ENCODE results near the gene EP300.
"Not testable (repeated sequence)": the region's sequence is repeated elsewhere in the genome, so short reads cannot be mapped to it uniquely, and the experiment has no call there.

The EP300 gene

DNA sequence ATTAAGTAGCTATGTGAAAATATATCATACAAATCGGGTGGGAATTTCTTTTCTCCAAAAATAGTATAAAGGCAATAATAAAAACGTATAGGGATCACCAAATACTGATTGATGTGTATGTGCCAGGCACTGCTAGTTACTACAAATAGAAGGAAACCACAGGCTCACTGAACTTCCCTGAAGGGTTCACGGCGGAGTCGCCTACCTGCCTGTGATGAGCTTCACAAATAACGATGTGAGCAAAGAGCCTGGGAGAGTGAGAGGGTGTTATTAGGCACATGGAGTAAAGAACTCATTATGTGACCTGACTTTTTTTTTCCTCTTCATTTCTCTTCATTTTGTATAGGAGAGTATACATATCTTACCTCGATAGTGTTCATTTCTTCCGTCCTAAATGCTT lies 76.8 kb downstream of the EP300 start:
- no peak for DNase-seq

DNA sequence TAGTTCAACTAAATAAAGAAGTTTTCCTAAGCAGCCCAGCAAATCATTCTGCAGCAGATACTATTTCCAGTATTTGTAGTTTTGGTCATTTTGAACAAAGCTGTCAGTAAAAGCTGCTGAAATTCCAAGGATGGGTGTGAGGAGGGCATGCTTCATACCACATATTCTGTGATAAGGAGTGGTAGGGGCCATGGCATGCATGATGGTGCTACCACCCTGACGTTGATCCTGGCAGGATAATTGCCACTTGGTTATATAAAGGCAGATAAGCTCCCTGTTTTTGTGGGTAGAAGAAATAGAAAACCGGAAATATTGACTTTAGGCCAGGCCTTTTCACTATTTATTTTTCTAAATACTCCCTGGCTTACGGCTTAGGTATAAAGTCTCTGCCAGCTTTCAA lies 79.6 kb downstream of the EP300 start:
- no peak for DNase-seq

- DNase-seq = no peak
Observed at GRCh38 chr22:41175546-41175945, 83.2 kb downstream of the EP300 start.

DNA sequence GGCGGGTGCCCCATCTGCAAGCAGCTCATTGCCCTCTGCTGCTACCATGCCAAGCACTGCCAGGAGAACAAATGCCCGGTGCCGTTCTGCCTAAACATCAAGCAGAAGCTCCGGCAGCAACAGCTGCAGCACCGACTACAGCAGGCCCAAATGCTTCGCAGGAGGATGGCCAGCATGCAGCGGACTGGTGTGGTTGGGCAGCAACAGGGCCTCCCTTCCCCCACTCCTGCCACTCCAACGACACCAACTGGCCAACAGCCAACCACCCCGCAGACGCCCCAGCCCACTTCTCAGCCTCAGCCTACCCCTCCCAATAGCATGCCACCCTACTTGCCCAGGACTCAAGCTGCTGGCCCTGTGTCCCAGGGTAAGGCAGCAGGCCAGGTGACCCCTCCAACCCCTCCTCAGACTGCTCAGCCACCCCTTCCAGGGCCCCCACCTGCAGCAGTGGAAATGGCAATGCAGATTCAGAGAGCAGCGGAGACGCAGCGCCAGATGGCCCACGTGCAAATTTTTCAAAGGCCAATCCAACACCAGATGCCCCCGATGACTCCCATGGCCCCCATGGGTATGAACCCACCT lies 84.7 kb downstream of the EP300 start:
- DNase-seq = no peak

DNA sequence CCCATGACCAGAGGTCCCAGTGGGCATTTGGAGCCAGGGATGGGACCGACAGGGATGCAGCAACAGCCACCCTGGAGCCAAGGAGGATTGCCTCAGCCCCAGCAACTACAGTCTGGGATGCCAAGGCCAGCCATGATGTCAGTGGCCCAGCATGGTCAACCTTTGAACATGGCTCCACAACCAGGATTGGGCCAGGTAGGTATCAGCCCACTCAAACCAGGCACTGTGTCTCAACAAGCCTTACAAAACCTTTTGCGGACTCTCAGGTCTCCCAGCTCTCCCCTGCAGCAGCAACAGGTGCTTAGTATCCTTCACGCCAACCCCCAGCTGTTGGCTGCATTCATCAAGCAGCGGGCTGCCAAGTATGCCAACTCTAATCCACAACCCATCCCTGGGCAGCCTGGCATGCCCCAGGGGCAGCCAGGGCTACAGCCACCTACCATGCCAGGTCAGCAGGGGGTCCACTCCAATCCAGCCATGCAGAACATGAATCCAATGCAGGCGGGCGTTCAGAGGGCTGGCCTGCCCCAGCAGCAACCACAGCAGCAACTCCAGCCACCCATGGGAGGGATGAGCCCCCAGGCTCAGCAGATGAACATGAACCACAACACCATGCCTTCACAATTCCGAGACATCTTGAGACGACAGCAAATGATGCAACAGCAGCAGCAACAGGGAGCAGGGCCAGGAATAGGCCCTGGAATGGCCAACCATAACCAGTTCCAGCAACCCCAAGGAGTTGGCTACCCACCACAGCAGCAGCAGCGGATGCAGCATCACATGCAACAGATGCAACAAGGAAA lies 85.4 kb downstream of the EP300 start:
- DNase-seq = no peak

DNA sequence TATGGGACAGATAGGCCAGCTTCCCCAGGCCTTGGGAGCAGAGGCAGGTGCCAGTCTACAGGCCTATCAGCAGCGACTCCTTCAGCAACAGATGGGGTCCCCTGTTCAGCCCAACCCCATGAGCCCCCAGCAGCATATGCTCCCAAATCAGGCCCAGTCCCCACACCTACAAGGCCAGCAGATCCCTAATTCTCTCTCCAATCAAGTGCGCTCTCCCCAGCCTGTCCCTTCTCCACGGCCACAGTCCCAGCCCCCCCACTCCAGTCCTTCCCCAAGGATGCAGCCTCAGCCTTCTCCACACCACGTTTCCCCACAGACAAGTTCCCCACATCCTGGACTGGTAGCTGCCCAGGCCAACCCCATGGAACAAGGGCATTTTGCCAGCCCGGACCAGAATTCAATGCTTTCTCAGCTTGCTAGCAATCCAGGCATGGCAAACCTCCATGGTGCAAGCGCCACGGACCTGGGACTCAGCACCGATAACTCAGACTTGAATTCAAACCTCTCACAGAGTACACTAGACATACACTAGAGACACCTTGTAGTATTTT lies 86.1 kb downstream of the EP300 start:
- DNase-seq = no peak

- DNase-seq = not testable (repeated sequence)
Observed at GRCh38 chr22:41180362-41180761, 88.0 kb downstream of the EP300 start.

- DNase-seq = no peak
Observed at GRCh38 chr22:41180926-41181325, 88.5 kb downstream of the EP300 start.

DNA sequence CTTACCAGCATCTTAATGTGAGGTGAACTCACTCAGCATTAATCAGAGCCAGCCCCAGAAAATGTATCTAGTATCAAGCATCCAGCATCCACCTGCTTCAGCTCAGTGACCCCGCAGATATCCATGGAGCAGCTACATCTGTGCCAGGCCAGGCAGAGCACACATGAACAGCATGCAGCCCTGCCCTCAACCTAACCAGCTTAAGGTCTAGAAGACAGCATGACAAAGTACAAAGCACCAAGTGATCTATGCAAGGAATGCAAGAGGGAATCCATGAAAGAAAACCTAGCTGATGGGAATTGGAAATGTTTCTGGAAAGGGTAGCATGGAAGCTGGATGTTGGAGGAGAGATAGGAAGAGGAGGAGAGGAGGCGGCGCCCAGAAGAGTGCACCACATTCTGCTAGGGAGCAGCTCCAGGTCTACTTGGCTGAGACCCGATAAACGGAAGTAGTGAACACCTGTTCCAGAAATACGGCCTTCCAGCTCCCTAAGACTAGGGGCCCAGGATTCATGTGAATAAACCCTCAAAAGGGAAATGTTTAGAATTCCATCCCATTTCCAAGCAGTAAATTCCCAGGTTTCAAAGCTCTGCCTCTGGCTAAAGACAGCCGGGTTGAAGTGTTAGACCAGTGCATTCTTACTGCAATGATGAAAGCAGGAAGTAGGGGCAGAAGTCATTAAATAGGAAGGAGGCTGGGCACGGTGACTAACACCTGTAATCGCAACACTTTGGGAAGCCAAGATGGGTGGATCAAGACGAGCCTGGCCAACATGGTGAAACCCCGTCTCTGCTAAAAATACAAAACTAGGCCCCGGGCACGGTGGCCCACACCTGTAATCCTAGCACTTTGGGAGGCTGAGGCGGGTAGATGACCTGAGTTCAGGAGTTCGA lies 89.2 kb downstream of the EP300 start:
- DNase-seq = no peak

DNA sequence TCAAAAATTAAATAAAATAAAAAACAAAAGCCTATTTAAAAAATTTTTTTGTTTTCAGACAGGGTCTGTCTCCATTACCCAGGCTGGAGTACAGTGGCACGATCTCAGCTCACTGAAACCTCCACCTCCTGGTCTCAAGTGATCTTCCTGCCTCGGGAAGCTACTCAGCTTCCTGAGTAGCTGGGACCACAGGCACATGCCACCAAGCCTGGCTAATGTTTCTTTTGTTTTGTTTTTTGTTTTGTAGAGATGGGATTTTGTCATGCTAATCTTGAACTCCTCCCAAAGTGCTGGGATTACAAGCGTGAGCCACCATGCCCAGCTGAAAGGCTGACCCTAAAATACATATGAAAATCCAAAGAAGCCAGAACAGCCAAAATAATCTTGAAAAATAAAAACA lies 92.3 kb downstream of the EP300 start:
- no peak for DNase-seq

DNA sequence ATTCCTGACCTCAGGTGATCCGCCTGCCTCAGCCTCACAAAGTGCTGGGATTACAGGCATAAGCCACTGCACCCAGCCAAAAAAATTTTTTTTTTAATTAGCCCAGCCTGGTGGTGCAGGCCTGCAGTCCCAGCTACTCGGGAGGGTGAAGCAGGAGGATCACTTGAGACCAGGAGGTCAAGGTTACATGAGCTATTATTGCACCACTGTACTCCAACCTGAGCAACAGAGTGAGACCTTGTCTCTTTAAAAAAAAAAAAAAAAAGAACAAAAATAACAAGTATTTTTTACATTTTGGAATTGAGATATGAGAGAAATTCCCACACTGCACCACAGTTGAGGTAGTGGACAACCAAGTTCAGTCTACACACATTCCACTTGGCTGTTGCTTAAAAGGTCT lies 99.1 kb downstream of the EP300 start:
- DNase-seq = no peak

- DNase-seq = no peak
Observed at GRCh38 chr22:41193829-41194228, 101.4 kb downstream of the EP300 start.

DNA sequence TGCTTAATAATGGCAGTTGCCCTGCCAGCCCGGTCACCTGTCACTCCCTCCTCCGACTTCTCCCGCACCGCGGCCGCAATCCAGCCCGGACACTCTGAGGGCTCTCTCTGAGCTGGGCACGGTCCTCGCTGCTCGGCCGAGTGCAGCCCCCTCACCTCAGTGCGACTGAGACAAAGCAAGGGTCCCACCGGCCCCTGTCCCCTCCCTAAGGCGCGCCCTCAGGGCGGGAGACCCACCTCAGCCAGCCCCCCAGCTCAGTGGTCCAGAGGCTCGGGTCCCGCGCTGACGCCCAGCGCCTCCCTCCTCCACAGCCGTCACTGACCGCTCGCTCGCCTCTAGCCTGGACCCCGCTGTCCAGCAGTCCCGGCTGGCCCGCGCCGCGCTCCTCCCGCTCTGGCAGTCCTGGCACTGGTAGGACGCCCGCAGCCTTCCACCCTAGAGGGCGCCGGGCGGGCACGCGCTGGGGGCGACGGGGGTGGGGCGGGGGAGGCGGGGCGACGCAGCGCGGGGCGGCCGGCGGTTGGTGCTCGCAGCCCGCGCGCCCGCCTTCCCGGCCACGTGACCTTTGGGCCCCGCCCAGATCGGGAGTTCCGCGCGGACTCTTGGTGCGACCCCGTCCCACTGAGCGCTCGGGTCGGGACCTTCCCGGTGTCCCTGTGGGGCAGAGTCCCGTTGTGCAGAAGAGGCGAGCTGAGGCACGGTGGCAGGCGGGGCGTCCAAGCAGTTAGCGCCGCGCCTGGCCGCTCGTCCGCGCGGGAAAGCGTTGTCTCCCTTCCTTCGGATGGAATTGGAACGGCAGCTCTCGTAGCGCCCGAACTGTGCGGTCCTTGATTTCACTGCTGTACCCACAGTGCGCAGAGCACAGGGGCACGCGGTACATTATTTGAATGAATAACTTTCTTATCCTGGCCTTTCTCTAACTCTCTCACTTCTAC lies 104.9 kb downstream of the EP300 start:
- peak; percentile 84 for DNase-seq

DNA sequence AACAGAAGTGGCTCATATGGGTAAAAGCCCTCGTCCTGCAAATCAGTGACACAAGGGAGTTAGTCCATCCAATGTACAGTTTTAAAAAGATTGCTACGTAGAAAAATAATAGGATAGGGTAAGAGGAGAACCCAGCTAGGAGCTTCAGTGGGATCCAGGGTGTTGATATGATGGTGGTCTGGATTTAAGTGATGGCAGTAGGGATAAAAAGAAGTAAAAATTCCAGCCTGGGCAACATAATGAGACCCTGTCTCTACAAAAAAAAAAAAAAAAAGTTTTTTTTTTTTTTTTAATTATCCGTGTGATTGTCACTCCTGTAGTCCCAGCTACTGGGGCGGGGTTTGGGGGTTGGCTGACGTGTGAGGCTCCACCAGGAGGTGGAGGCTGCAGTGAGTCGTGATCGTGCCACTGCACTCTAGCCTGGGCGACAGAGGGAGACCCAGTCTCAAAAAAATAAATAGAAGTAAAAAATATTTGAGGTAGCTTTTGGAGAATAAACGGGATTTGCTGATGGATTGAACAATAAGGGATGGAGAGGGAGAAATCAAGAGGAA lies 105.7 kb downstream of the EP300 start:
- DNase-seq = peak; percentile 62

- no peak for DNase-seq
Observed at GRCh38 chr22:41201141-41201540, 108.7 kb downstream of the EP300 start.

DNA sequence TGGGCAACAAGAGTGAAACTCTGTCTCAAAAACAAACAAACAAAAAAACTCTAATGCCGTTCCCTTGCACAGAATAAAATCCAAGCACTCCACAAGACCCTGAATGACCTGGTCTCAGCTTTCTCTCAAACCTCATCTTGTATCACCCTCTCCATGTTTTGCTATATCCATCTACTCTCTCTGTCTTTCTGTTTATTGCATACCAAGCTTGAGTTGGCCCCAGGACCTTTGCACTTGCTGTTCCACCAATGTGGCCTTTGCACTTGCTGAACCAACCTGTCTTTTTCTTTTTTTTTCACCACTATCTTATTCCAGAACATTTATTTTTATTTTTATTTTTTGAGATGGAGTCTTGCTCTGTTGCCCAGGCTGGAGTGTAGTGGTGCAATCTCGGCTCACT lies 110.7 kb downstream of the EP300 start:
- no peak for DNase-seq

DNA sequence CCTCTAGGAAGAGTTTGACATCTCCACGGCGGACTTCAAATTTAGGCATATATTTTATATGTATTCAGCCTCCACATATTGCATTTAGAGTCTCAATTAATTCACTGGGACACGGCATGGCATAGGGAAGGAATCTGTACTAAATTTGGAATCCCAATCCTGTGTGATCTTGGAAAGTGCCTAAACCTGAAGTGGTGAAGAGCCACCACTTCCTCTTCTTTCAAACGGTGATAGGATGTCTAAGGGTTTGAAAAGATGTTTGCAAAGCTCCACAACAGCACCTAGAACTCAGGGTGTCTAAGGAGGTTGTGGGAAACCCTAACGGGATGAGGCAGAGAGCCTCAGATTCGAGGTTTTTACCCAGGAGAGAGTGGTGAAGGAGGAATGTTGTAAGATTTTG lies 111.7 kb downstream of the EP300 start:
- no peak for DNase-seq

- DNase-seq = peak; percentile 100
Observed at GRCh38 chr22:41204992-41205900, 112.9 kb downstream of the EP300 start, which contains the start of gene L3MBTL2. L3MBTL2 (plus strand) TSS chr22:41205312; CDS start chr22:41205363, 51 bp downstream.

DNA sequence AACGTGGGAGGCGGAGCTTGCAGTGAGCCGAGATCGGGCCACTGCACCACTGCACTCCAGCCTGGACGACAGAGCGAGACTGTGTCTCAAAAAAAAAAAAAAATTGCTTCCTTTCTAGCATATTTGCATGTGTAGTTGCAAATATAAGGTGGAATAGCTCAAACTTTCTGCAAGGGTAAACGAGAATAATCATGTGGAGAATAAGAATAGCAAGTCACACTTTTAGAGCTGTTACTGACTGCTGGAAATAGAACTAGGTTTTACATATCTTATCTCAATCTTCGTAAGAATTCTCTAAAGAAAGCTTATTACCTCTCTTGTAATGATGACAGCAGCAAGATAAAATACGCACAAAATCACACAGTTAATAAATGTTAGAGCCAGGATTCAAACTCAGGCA lies 114.3 kb downstream of the EP300 start:
- no peak for DNase-seq

DNA sequence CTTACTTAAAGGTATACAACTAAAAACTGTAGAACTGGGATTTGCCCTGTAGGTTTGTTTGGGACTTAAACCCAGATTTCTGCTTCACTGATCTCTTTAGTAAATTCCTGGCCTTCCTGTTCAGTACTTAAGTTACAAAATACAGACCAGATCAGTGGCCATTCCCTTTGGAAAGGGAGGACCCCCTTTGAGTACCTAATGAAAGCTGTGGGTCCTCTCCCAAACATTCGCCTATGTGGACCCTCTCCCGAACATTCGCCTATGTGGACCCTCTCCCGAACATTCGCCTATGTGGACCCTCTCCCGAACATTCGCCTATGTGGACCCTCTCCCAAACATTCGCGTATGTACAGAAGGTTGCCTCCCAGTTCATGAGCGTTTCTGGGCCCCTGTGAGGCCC lies 123.0 kb downstream of the EP300 start:
- DNase-seq = no peak

- DNase-seq = no peak
Observed at GRCh38 chr22:41215926-41216325, 123.5 kb downstream of the EP300 start.

Data from activated CD4-positive, alpha-beta T cell treated with anti-CD3 and anti-CD28 coated beads, Interleukin-2, Interleukin-6, amounts not matched to agents 100 ng/mL and 50 ng/mL, durations not matched to agents 16 hours and 8 hours (primary cell).